Inflammatory macrophage treated with lipopolysaccharide for 1 hour (primary cell): ENCODE data around the gene EIF1.

Source experiments
- DNase-seq, 2 donors: peaks; one replicate each; pipeline ENCODE4 v3.0.0-alpha.2; 2020 to 2022

Gene EIF1

DNA sequence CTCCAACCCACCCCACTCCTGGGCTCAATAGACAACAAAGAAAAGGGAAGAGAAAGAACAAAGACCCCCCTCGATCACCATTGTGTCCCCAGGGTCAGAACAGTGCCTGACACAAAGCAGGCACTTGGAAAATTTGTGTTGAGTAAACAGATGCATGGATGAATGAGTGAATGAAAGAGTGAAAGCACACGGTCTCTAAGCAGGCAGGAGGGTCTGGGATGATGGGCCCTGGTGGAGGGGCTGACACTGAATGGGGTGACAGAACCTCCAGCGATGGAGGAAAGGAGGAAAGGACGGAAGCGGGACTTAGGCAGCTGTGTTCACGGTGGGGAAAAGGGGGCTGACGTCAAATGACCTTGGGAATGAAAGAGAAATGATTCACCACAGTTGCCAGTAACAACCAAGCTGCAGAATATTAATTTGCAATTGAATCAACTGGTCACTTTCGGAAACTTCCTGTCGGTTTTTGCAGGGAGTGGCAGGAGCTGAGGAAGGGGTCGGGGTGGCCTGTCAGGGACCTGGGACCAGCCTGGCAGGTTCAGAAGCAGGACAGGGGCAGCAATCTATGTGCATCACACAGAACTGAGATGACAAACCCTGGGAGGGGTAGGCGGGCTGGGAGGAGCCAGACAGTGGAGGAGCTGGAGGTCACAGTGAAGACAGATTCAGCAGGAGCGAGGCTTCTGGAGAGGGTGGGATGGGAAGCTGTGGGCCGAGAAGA lies 16.7 kb downstream of the EIF1 start:
- DNase-seq: no peak

DNA sequence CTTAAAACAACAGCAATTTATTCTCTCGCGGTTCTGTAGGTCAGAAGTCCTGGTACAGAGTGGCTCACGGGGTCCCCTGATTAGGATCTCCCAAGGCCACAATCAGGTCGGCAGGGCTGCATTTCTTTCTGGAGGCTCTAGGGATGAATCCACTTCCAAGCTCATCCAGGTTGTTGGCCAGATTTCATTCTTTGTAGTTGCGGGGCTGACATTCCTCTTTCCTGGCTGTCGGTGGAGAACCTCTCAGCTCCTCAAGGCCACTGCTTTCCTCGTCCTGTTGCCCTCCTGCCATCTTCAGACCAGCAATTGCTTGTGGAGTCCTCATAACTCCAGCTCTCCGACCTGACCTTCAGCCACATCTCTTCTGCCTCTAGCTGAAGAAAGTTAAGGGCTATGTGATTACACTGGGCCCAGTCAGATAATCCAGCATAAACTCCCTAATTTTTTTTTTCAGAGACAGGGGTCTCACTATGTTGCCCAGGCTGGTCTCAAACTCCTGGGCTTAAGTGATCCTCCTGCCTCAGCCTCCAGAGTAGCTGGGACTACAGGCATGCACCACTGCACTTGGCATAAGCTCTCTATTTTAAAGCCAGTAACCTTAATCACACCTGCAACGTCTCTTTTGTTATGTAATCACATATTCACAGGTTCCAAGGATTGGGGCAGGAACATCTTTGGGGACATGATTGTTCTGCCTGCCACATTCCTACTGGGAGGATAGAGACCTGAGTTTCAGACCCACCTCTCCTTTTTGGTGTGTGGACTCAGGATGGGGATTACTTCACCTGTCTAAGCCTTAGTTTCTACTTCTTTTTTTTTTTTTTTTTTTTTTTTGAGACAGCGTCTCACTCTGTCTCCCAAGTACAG lies 19.4 kb downstream of the EIF1 start:
- DNase-seq: no peak

DNA sequence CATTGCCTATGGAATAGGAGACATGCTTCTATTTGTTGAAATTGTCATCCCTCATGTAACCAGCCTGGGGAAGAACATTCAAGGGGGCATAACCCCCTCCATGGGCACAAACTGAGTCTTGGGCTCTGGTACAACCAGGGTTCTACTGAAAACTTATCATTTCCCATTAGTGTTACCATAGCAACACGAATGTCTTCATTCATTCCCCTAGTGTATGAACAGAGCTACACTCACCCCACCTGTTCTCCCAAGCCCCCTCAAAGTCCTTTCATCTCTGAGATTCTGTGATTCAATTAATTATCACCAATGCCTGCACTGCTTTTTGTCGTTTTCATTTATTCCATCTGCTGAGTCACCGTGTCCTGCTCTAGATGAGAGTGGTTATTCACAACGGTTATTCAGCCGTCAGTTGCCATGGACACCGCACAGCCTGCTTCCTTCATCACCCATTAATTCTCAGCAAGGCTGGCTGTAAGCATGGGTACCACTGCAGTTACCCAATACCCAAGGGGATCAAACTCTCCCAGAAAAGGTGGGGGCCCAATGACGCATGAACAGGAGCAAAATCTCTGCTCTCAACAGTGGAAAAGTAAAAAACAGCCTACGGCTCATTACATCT lies 21.9 kb downstream of the EIF1 start:
- no peak for DNase-seq

DNA sequence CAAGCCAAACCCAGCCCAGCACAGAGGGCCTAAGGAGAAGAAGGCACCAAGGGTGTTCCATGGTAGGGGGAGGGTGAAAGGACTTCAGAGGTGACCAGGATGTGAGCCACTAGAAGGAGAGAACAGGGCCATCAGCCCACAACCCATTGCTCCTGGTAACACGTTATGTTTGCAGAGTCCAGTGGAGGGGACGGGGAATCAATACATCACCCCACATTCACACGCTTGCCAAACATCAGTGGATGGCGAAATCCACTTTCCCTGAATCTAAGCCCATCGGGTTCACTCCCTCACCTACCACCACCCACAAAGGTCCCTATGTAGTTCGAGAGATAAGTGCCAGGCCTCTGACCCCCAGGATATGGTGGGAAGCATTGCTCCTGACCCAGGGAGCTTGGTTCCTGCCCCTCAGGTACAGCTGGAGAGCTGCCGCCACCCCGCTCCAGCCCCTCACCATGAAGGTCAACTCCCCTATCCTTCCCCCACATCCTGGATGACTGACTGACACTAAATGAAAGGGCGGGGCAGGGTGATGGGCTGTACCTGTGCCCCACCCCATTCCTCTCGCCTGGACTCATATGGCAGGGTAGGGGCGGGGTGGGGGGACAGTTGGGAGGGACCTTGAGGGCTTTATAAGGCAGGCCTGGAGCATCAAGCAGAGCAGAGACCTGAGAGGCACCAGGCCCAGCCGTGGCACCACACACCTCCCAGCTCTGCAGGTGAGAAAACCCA lies 23.1 kb downstream of the EIF1 start, which contains the start of gene GAST:
GAST (plus strand) TSS at position 663 of the 732 bp plus-strand sequence. CDS start 3,106 bp downstream, outside the sequence.
- no peak for DNase-seq

DNA sequence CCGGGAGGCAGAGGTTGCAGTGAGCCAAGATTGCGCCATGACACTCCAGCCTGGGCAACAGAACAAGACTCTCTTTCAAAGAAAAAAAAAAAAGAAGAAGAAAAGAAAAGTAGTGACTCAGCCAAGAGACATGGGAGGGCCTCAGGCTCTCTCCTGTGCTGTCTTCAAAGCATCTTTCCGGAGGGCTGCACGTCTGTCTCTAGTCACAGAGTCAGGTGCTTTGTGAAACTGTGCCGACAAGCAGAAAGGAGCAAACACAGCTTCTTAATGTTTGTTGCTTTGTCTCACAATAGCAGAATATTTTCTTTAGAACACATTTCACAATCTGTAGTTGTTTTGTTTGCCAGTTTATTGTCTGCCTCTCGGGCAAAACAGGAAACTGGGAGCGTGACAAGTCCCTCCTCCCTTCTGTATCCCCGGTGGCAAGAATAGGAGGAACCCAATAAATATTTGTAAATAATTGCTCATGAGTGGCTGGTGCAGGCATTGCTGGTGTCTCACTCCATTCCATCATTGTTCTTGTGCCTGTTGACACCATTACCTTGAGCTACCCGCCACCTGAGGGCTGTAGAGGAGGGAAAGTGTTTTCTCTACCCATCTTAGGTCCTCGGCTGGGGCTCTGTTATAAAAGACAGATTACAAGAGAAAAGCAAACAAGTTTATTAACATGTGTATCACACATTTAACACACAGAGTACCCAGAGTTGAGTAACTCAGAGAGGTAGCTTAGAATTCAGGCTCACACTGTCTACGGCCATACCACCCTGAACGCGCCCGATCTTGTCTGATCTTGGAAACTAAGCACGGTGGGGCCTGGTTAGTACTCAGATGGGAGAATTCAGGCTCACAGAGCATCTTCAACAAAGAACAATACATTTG lies 29.0 kb downstream of the EIF1 start:
- DNase-seq: peak; percentile 47 to 63

DNA sequence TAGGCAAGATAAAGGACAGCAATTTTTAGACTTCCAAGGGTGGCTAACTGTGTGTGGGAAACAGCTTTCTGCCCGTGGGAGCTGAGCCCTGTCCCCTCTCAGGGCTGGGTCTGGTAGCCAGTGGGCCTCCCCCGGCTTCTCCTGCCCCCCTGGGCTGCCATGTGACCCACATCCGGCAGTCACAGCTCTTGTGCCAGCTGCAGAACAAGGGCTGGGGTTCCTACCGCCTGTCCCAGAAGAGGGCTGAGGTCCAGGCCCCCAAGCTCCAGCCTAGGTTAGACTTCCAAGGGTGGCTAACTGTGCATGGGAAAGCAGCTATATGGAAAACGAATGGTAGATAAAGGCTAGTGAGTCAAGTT lies 29.6 kb downstream of the EIF1 start:
- DNase-seq: no peak

DNA sequence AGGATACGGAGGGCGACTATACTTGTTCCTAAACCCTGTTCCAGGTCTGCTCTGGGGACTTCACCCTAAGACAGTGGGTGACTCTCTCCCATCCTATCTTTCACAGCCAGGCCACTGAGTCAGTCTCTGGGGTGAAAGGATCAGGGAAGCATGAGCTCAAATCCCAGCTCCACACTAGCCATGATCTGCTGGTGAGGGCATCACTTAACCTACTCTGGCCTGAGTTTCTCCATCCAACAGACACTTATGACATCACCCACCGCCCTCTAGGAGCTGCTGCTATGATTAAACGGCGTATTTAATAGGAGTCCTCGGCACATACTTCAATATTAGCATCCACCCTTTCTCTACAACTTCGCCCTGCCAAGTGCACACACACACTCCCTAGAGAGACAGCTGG lies 33.5 kb downstream of the EIF1 start:
- DNase-seq: no peak

DNA sequence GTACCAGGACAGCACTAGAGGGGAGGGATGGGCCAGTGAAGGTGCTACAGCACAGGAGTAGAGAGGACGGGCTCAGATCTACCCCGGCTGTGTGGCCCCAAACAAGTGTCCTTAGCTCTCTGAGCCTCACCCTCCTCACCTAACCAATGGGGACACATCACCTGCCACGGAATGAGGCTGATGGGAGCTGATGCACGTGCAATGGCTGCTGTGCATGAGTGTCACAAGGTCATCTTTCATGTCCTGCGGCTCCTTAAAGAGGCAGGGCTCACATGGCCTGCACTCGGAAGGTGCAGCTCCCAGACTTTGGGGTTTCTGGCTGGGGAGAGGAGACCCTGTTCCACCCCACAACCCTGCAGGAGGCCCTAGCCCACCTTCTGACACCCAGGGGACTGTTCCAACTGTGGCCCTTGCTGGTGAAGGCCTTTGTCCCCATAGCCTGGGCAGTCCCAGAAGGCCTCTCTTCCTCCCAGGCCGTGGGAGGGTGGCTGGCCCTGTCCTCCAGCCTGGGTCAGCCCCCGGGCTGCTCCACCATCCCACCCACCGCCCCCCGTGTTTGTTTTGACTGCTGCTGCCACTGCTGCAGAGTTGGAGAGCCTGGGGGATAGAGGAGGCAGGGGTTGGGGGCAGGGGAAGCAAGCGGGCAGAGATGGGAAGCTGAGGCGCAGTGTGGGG lies 35.3 kb downstream of the EIF1 start:
- no peak for DNase-seq

DNA sequence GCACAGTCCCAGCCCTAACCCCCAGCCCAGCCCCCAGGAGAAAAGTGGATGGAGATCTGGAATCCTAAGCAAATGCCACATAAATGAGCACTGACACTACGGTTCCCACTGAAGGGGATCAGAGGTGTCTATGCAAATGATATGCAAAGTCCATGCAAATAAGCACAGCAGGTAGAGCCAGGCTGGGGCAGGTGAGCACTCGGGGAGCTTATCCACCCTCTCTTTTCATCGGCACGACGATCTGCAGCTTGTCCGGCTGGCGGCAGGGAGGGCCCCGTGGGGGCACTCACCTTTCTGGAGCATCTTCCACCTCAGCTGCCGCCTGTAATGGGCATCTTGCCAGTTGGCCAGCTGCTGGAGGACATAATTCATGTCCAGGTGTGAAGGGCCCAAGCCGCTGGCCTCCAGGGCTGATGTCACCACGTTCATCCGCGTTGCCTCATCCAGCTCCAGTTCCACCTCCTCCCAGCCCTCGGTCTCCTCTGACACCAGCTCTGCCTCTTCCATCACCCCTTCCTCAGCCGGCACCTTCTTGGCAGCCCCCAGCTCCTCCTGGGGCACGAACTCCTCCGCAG lies 35.9 kb downstream of the EIF1 start:
- no peak for DNase-seq

DNA sequence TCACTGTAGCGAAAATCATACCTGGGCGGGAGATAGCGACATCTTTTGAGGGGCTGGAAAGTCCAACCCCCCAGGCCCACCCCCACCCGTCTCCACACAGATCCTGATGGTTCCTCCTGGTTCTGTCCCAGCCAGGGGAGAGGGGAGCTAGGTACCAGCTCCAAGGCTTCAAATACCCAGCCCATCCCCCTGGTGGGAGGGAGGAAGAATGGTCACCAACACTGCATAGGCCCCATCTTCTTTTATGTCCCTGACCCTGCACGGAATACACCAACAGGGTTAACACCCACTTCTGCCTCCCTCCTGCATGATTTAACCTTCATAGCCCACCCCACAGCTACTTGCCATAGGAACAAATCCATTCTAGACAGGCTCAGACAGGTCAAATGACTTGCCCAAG lies 36.4 kb downstream of the EIF1 start:
- DNase-seq: no peak

DNA sequence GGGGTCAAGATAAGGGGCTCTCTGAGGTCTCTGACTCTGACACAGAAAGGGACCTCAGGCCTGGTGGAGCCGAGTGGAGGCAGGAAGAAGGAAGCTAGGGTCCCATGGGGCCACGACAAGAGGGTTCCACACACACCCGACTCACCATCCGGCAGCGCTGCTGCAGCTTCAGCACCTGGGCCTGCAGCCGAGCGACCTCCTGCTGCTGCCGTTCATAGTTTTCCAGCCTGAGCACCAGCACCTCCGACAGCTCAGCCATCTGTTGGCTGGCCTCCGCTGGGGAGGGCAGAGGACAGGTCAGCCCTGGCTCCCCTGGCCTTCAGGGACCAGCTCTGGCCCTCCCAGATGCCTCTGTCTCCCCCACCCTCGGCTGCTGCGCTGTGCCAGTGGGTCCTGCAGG lies 39.4 kb downstream of the EIF1 start:
- no peak for DNase-seq

DNA sequence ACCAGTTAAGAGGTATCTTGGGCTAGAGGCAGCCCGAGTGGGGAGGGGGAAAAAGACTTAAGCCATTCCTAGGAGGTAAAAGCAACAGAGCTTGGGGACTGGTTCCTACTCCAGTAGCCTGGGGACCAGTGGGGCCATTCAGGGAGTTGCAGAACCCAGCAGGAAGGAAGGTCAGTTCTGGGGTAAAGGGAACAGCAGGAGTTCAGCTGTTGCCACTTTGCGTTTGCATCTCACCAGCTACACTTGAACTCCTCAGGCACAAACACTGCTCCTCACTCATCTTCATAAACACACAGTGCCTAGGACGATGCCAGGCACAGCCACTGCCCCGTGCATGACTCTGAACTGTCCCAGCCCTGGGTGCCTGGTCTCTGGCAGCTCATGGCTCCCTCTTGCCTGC lies 41.8 kb downstream of the EIF1 start:
- DNase-seq: peak in 1 of 2 donors; percentile 9

DNA sequence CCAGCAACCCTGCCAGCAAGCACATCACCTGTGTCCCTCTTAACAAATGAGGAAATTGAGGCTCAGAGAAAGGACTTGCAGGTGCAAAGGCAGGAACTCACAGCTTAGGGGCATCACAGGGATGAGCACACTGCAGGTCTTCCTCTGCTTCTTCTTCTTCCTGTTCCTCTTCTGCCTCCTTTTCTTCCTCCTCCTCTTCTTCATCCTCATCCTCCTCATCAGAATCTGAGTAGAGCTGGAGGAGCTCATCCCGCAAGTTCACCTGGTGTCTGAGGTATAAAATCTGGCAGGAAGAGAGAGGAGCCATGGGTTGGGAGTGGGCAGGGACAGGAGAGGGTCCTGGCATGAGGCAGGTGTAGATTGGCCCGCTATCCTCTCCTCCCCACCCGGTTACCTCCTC lies 43.2 kb downstream of the EIF1 start:
- DNase-seq: no peak

DNA sequence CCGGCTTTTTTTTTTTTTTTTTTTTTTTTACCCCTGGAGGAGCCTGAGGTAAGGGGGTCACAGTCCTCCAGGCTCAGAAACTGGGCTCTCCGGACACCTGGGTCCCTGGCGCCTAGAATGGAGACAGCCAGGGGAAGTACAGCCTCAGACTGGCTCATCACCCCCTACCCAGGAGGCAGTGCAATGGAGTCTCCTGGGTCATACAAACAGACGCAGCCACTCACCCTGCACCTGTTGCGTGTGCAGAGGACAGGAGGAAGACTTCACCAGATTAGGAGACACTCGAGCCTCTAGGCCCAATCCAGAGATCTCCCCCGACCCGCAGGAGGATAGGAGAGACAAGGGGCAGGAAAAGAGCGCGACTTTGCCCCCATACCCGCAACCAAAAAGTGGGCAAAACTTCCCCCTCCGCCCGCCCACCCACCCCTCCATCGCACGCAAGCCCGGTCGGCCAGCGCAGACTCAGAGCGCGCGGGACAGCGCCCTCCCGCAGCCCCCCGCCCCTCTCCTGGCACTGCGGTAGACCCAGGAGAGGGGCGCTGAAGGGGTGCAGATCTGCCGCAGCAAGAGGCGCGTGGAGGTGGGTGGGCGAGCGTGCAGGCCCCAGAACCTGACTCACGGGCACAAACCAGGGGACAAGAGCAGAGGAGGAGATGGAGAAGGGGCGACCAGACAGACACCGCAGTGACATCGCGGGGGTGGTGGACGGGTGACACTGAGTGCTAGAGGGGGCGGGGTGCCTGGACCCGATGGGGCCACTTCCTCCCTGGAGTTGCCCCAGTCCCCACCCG lies 44.9 kb downstream of the EIF1 start:
- no peak for DNase-seq

DNA sequence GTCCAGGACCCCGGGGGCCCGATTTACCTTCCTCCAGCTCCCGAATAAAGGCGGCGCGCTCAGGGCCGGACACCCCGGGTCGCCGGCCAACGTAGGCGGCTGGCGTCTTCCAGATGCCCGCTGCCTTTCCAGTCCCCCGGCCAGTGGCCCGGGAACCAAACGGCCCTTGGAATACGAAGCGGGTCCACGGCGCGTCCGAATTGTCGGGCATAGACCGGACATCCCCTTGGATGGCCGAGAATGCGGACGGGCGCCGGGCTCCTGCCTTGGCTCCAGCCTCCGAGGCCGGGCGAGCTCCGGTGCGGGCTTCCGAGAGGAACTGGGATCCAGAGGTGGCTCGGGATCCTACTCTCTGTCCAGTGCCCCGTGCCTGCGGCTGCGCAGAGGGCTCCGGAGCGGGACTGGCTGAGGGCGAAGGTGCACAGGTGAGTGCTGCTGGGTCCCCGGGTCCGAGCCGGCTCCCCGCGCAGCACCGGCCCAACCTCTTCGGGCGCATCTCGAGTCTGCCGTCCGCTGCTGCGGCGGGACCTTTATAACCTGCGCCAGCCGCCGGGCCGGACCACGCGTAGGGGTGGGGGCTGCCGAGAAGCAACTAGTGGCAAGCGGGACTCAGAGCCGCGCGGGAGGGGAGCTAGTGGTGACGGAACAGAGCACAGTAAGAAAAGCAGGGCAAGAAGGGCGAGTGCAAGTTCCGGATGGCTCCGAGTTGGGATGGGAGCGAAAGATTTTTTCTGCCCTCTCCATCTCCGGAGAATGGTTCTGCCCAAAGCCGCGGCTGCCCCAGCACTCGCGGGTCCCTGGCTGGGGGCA lies 45.7 kb downstream of the EIF1 start, which contains the start of gene HAP1:
HAP1 (minus strand) TSS at position 505 of the 810 bp plus-strand sequence; CDS start at position 496, 9 bp downstream.
- DNase-seq: peak in 1 of 2 donors; percentile 2

DNA sequence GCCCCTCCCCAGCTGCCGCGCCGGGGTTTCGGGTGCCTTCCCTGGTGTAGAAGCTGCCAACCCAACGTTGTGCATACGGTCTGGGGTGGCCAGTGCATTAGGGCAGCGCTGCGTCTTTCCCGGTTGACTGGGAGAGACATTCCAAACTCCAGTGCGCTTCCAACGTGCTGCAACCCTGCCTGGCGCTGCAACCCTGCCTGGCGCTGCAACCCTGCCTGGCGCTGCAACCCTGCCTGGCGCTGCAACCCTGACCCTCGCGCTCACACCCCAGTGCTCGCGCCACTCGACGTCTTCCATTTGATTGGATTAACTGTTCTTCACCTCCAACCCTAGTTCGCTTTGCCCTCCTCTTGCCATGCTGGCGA lies 46.2 kb downstream of the EIF1 start:
- DNase-seq: no peak

DNA sequence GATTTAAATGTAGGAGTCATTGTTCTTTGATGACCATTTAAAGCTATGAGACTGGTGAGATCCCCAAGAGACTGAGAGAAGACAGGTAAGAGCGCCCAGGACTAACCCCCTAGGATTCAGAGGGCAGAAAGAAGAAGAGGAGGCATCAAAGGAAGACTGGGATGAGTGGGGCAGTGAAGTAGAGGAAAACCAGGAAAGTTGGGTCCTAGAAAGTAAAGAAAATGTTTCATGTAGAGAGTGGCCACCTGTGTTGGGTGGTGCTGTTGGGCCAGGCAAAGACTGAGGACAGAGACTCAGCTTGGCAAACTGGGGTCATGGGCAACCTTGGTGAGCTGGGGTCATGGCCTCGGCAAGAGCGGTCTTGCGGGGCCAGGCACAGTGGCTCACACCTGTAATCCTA lies 47.1 kb downstream of the EIF1 start:
- DNase-seq: no peak

DNA sequence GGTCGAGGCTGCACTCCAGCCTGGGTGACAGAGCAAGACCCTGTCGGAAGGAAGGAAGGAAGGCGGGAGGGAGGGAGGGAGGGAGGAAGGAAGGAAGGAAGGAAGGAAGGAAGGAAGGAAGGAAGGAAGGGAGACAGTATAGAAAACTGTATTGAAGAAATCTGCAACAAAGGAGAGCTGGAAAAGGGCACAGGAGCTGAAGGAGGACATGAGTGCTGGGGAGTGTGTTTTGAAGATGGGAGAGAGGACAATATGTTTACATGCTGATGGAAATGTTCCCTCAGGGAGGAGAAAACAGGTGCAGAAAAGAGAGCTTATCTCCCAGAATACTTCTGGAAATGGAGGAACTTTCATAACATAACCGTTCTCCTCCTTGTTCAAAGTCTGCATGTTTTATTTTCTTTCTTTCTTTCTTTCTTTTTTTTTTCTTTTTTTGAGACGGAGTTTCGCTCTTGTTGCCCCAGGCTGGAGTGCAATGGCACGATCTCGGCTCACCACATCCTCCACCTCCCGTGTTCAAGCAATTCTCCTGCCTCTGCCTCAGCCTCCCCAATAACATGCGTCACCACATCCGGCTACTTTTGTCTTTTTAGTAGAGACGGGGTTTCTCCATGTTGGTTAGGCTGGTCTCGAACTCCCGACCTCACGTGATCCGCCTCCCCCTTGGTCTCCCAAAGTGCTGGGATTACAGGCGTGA lies 48.4 kb downstream of the EIF1 start:
- DNase-seq: no peak

DNA sequence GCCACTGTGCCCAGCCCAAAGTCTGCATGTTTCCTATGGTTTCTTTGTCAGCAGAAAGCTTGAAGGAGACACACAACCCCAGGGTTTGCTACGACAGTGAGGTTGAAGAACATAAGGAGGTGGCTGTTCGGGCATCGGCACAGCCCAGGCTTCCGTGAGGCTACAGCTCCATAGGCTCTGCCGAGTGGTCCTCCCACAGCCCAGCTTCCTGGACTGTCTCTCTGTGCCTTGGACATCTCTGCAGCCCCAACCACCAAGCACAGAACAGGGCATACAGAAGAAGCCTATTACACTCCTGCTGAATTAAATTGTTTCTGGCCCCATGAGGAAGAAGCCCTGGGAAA lies 49.0 kb downstream of the EIF1 start:
- DNase-seq: no peak
